ENCODE data around the gene GPS1.

DNA sequence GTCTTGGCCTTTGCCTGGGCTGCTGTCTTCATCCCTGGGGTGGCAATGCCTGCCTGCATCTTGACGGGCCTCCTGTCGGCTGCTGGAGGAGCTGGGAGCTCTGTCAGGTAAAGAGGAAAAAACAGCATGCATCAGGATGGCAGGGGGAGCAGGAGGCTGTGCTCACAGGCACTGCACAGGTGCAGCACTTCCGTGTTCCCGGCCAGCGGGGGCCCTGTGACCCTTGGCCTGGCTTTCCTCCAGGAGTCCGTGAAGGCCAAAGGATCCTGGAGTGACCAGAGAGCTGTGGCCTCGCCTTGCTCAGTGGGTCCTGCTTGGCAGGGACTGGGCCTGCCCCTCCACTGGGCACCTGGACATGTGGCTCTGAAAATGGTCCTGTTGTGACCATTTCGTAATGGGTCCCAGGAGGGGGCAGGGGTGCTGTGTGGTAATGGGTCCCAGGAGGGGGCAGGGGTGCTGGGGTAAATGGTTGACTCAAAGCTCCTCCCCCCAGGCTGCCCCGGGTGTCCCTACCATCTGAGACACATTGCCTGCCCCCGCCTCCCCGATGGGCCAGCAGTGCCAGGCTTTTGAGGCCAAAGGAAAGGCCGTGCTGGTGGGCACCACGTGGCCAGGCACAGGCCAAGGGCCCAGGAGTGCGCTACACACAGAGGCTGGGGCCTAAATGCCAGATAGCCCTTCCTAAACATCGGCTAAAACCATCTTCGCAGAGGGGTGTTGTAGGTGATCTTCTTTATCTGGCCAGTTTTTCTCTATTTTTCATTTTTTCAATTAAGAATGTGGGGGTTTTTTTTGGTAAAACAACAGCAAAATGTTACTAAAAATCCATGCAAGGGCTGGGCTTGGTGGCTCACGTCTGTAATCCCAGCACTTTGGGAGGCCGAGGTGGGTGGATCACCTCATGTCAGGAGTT lies 50.3 kb downstream of the GPS1 start:
- TF ChIP-seq GATA2 (IDR thresholded peaks at IDR 0.05; ENCODE audit: low read depth, low read length) (no peak), GATA3 (IDR thresholded peaks at IDR 0.05; ENCODE audit: low read depth, low read length) (no peak)
